Measurements from ENCODE around the gene EIF5A.

DNA sequence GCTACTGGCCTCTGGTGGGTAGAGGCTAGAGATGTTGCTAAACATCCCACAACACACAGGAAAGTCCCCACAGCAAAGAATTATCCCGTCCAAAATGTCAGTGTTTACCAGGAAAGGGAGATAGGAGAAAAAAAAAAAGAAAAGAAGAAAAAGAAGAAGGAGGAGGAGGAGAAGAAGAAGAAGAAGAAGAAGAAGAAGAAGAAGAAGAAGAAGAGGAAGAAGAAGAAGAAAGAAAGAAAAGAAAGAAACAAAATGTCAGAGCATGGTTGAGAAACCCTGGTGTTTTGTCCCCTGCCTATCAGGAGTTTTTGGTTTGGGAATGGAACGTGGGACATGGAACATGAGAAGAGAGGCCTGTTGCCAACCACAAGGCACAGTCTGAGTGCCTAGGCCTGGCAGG is 50.0 kb downstream of the EIF5A start:
- TF ChIP-seq CTCF (conservative IDR thresholded peaks at IDR 0.05 in 1 of 2, IDR thresholded peaks at IDR 0.05 in 1 of 2; ENCODE audit: low read depth in 1 of 2, low read length in 2 of 2) (no peak), EZH2 (IDR thresholded peaks at IDR 0.05; ENCODE audit: low read length, missing control alignments) (no peak)

Data from fibroblast of lung (primary cell).